Measurements from ENCODE around the gene HRAS. TPM values are rescaled to one million over a fixed set of nuclear protein-coding genes. Genes with fewer than 3 reads are reported as not detected.

HRAS gene
- total and polyA plus RNA-seq, 2 donors (not counting 1 experiment from before 2014, with no cell fraction given), result 63.5 to 86.0 TPM

- Histone ChIP-seq H3K27me3 (replicated peaks in 1 of 4; ENCODE audit: control extremely low read depth in 1 of 4, control insufficient read depth in 3 of 4, insufficient read depth in 4 of 4, low read length in 3 of 4) (no peaks in the 10 kb centered on the region), H3K4me1 (ENCODE audit: control insufficient read depth in 2 of 2, insufficient read depth in 2 of 2, low read length in 2 of 2) (peaks cover 17 to 35% of the 10 kb centered on the region in 2 donors), H3K79me2 (ENCODE audit: control insufficient read depth, insufficient read depth, low read length) (peaks cover 32% of the 10 kb centered on the region), H3K9ac (ENCODE audit: low read length) (peak overlapping the region; percentile 74), H3K27ac (ENCODE audit: low read length in 2 of 2) (no peak overlapping the region), H2AFZ (ENCODE audit: insufficient read depth, low read depth, low read length, poor library complexity, severe bottlenecking) (peak overlapping the region; percentile 46), H3K4me2 (replicated peaks; ENCODE audit: low read depth, low read length, poor library complexity, severe bottlenecking) (peak overlapping the region; percentile 99), H4K20me1 (ENCODE audit: control insufficient read depth, insufficient read depth, low read length, poor library complexity, severe bottlenecking) (peaks cover 36% of the 10 kb centered on the region), H3K9me3 (ENCODE audit: control extremely low read depth in 1 of 3, control insufficient read depth in 2 of 3, insufficient read depth in 1 of 3, low read length in 2 of 3) (no peaks in the 10 kb centered on the region), H3K4me3 (ENCODE audit: control extremely low read depth in 1 of 5, extremely low read depth in 1 of 5, insufficient read depth in 1 of 5, low read depth in 2 of 5, low read length in 4 of 5) (peak overlapping the region; percentile 25 to 73 (median 67)), H3K36me3 (replicated peaks in 1 of 2; ENCODE audit: control extremely low read depth in 1 of 2, control insufficient read depth in 1 of 2, extremely low read depth in 1 of 2, insufficient read depth in 2 of 2, low read length in 1 of 2) (peaks cover 0 to 25% of the 10 kb centered on the region in 2 experiments)
- intact Hi-C loops (cut with micrococcal nuclease), result loop anchor here (5.0 kb wide), 4 partner anchors 188 to 773 kb away; partner anchors contain the start of genes BET1L, RIC8A, SLC25A22 and TOLLIP
- no peak for TF ChIP-seq CTCF (IDR thresholded peaks at IDR 0.05)
- TF ChIP-seq EZH2 (IDR thresholded peaks at IDR 0.05; ENCODE audit: borderline replicate concordance, insufficient read depth, low read depth, low read length, poor library complexity, severe bottlenecking), result no peak
- ChIA-PET CTCF (interaction anchor here (0.7 to 2.2 kb wide), 2 partner anchors 10 to 15 kb away, joined by 3 to 6 read pairs; no protein-coding TSS in a partner anchor), POLR2A (interaction anchor here (1.9 to 3.0 kb wide), 2 partner anchors 128 to 285 kb away, joined by 5 to 11 read pairs; partner anchors contain the start of gene PNPLA2)
- Mint-ChIP-seq H3K27ac (peak overlapping the region; percentile 70), H3K4me1 (peaks cover 20% of the 10 kb centered on the region), H3K4me3 (peak overlapping the region; percentile 74), H3K9me3 (ENCODE audit: insufficient read depth) (no peaks in the 10 kb centered on the region), H3K27me3 (no peaks in the 10 kb centered on the region)
- ATAC-seq (ENCODE audit: low read depth) (no peak), DNase-seq (peak; percentile 64)
- WGBS (ENCODE audit: insufficient coverage), result 11% methylated on average over 66 of the region's 66 CpGs
These were observed 773 bp downstream of the HRAS start for GRCh38 chr11:534396-535209.

Measured in B cell (primary cell).